Omental fat pad (tissue), 4 donors: ENCODE measurements around the gene TWF1. TPM values are rescaled to one million over a fixed set of nuclear protein-coding genes. Genes with fewer than 3 reads are reported as not detected.

Experiments used
- ATAC-seq: fragments of 150-250 bp; one replicate; pipeline ENCODE4 v1.9.1; 2016; ENCODE audit warnings: mild to moderate bottlenecking, moderate library complexity; ENCODE audit not compliant: low FRiP score
- DNase-seq: peaks from one replicate; pipeline ENCODE4 v3.0.0-alpha.2; 2019; ENCODE audit warnings: low spot score
- CTCF ChIP-seq, 3 donors: fragments of 450-650 bp; IDR thresholded peaks; one replicate each; pipeline ENCODE4 v1.5.1; 2016 to 2017; ENCODE audit warnings: antibody characterized with exemption in 3 of 3, mild to moderate bottlenecking in 3 of 3, moderate library complexity in 2 of 3
- total RNA-seq, 4 donors: library from RNA; depleted of rRNA; stranded (reverse); fragments of >200 nt; gene quantifications; one replicate each; pipeline ENCODE4 v1.1.0, GENCODE V29; 2016

Gene TWF1
- total RNA-seq, 4 donors from 2014 or later: 66.3 to 80.1 (median 70.7) TPM

DNA sequence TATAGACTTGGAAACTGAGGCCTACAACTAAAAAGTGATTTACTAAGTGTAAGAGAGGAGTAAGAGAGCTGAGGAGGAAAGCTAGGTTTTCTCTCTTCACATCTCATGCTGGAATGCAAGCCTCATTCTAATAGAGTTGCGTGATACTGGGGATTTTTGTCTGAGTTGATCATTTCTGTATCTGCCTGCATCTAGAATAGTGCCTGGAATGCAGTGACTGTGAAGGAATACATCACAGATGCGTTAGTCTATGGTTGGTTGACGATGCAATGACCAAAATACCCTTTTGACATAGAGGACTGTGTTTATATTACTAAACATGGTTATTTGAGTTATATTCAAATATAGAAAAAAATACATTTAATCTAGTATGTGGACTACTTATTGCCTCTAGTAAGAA is 20.6 kb upstream of the TWF1 start:
- no peak for DNase-seq
- TF ChIP-seq CTCF (IDR thresholded peaks at IDR 0.05): no peak
- ATAC-seq: no peak

GRCh38 chr12:43824207-43824775 is 18.2 kb upstream of the TWF1 start:
- no peak for DNase-seq

DNA sequence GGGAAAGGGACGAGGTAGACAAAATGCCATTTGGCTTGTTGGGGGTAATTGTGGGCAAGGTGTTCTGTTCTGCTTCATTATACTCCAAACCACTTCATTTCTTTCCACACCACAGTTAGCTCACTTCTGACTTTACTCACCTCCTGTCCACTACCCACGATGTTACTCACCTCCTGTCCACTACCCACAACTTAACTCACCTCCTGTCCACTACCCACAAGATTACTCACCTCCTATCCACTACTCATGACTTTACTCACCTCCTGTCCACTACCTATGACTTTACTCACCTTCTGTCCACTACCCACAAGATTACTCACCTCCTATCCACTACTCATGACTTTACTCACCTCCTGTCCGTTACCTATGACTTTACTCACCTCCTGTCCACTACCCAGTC is 10.1 kb upstream of the TWF1 start:
- DNase-seq (no peak), ATAC-seq (no peak)
- no peak for TF ChIP-seq CTCF (IDR thresholded peaks at IDR 0.05)

More at GRCh38 chr12:43824207-43824775, 18.2 kb upstream of the TWF1 start:
- no peak for ATAC-seq
- TF ChIP-seq CTCF (IDR thresholded peaks at IDR 0.05): no peak

DNA sequence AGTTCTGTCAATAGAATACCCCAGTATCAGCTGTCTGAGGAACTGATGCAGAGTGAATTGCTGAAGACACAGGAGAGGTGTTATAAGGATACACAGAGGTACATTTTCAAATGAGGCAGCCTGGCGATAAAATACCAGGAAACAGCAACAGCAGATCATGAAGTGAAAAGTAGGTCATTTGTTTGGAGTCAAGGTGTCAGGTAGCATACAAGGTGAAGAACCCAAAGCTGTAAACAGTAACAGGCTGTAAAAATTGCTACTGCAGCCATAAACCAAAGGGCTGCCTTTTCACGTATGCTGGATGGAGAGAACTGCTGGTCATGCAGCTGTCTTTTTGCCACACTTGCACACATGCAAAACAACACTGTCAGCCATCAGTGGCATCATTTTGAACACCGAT is 9.3 kb upstream of the TWF1 start:
- no peak for TF ChIP-seq CTCF (IDR thresholded peaks at IDR 0.05)
- DNase-seq (no peak), ATAC-seq (no peak)

GRCh38 chr12:43812926-43813325 is 6.8 kb upstream of the TWF1 start:
- DNase-seq (no peak), ATAC-seq (no peak)
- TF ChIP-seq CTCF (IDR thresholded peaks at IDR 0.05): no peak

- DNase-seq (no peak), ATAC-seq (no peak)
Observed at GRCh38 chr12:43812057-43812456, 5.9 kb upstream of the TWF1 start.

More at GRCh38 chr12:43812057-43812456, 5.9 kb upstream of the TWF1 start:
- TF ChIP-seq CTCF (IDR thresholded peaks at IDR 0.05): no peak
